CD4-positive, alpha-beta T cell treated with Interleukin-21 for 1 hour (primary cell): Measurements from ENCODE around the gene OR4M1.
"Not testable (repeated sequence)": the region's sequence is repeated elsewhere in the genome, so short reads cannot be mapped to it uniquely, and the experiment has no call there.

Source experiments
- DNase-seq: peaks from one replicate; pipeline ENCODE4 v3.0.0-alpha.2; 2020

The OR4M1 gene, protein sequence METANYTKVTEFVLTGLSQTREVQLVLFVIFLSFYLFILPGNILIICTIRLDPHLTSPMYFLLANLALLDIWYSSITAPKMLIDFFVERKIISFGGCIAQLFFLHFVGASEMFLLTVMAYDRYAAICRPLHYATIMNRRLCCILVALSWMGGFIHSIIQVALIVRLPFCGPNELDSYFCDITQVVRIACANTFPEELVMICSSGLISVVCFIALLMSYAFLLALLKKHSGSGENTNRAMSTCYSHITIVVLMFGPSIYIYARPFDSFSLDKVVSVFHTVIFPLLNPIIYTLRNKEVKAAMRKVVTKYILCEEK

DNA sequence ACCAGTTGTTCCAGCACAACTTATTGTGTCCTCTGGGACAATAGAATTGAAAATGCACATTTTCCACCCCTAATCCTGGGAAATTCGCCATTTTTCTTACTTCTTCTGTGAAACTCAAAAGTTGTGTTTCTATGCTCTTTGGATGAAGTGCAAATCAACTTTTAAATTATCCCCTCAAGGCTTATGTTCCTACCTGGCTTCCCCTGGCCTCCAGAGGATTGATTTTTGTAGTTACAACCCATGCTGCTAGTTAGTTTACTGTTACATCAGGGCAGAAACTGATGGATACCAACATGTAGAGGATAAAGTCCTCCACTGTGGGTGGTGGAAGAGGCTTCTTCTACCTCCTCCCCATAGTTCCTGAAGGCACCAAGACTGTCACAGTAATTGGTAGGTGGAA is at the start of gene OR4M1:
TSS of gene OR4M1 (plus strand) at position 301 of the 400 bp plus-strand sequence. CDS start 6,819 bp downstream, outside the sequence.
- DNase-seq, result not testable (repeated sequence)

GRCh38 chr14:19729359-19729758 is 43.9 kb upstream of the OR4M1 start:
- no peak for DNase-seq

- DNase-seq, result no peak
Measured at GRCh38 chr14:19729763-19730162, 43.5 kb upstream of the OR4M1 start.

DNA sequence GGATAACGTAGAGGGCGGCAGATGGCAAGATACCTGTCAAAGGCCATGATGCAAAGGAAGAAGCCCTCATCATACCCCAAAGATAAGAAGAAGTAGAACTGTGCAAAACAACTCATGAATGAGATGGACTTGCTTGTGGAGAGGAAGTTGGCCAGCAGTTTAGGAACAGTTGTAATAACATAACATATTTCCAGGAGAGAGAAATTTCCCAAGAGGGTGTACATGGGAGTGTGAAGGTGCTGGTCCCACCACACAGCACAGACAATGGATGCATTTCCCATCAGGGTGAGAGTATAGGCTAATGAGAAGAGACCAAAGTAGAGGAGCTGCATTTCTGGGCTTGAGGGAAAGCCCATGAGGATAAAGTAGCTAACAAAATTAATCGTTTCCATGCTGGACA is 39.4 kb upstream of the OR4M1 start:
- not testable (repeated sequence) for DNase-seq

DNA sequence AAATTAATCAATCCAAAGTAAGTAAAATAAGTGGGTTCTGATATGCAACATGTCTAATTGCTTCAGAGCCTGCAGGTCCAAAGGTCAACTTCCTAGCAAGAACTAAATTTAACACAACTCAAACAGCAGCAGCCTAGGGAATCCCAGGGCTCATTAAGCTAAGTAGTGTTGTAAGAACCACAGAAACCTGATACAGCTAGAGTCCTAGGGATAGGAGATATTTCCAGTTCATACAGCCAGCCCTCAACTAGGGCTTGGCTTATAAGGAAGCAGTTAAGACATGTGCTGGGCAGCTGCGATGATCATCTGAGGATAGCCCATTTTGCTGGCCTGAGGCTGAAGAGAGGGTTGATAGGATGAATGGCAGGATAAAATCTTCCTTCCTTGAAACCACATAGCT is 30.0 kb upstream of the OR4M1 start, which contains the start of gene OR4Q3:
TSS of gene OR4Q3 (plus strand) at position 316 of the 400 bp plus-strand sequence.
- DNase-seq, result no peak

- not testable (repeated sequence) for DNase-seq
Measured at GRCh38 chr14:19752316-19752715, 21.0 kb upstream of the OR4M1 start.

DNA sequence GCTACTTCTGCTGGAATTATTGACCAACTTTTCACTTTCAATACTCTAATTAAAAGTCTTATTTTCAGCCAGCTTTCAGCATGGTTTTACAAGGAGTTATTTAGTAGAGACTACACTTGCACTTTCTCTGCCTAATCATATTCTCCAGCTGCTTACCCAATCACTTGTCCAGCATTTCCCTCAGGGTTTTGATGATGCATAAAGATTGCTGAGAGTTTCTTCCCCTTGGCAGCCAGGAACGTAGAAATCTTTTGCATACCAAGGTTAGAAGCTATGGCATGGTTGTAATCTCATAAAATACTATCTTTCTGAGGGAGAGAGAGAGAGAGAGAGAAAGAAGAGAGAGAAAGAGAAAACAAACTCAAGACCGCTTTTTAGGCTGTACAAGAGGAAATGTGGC is 19.1 kb upstream of the OR4M1 start:
- no peak for DNase-seq

DNA sequence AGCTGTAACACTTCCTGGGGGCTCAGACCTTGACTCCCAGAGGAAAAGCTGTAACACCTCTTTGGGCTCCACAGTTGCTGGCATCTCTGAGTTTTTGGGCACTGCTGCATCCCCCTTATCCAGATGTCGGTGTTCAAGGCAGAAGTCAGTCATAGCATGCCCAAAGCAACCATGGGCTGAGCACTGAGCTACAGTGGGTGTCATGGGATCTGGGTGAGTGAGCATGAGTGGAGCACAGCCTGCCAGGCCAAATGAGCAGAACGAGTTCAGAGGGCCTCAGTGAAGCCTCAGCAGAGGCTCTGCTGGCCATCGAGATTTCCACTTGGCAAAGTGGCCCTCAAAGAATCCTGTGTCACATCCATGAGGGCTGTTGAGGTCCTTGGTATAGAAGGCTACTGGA is 1.8 kb upstream of the OR4M1 start:
- DNase-seq, result not testable (repeated sequence)

DNA sequence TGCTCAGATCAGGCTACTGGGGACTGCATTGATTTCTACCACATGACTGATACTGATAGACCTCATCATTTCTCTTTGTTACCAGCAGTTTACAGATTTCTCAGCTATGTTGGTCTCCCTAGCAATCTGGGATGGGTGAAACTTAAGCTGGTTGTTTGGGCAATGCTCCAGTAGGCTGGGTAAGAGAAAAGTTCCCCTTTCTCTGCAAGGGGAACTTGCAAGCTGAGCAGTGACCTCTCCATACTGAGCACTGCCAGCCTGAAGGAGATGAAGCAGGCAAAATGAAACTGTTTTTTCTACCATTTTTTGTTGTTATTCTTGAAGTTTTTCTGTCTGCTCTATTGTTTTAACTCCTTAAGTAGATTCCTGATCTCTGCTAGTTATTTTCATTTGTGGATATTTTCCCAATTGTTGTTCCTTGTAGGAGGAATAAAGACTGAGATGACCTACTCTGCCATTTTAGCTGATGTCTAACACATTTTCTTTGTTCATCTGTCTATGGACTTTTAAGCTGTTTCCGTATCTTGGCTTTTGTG is 1.3 kb upstream of the OR4M1 start:
- DNase-seq, result no peak

DNA sequence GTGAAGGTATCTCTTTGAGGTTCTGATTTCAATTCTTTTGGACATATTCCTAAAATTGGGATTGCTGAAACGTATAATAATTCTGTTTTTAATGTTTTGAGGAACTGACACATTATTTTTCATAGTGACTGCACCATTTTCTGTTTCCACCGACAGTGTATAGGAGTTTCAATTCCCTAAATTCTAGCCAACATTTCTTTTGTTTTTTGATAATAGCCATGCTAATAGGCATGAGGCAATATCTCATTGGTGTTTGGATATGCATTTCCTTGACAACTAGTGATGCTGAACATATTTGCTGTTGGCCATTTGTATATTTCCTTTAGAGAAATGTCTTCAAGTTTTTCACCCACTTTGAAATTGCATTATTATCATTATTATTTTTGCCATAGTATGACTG is 850 bp upstream of the OR4M1 start:
- DNase-seq, result not testable (repeated sequence)

GRCh38 chr14:19775587-19775986 is 2.3 kb downstream of the OR4M1 start:
- DNase-seq, result no peak

GRCh38 chr14:19785848-19786247 is 12.5 kb downstream of the OR4M1 start:
- not testable (repeated sequence) for DNase-seq

DNA sequence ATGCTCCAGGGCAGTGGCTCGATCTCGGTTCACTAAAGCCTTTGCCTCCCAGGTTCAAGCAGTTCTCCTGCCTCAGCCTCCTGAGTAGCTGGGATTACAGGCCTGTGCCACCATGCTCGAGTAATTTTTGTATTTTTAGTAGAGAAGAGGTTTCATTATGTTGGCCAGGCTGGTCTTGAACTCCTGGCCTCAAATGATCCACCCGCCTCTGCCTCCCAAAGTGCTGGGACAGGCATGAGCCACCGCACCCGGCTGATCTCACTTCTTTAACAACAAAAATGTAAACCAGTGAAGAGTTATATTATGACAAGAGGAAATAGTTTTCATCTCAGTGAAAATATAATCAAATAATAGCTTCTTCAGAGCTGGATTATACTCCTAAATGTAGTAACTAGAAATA is 14.0 kb downstream of the OR4M1 start:
- not testable (repeated sequence) for DNase-seq

- not testable (repeated sequence) for DNase-seq
Measured at GRCh38 chr14:19788150-19788549, 14.8 kb downstream of the OR4M1 start.

DNA sequence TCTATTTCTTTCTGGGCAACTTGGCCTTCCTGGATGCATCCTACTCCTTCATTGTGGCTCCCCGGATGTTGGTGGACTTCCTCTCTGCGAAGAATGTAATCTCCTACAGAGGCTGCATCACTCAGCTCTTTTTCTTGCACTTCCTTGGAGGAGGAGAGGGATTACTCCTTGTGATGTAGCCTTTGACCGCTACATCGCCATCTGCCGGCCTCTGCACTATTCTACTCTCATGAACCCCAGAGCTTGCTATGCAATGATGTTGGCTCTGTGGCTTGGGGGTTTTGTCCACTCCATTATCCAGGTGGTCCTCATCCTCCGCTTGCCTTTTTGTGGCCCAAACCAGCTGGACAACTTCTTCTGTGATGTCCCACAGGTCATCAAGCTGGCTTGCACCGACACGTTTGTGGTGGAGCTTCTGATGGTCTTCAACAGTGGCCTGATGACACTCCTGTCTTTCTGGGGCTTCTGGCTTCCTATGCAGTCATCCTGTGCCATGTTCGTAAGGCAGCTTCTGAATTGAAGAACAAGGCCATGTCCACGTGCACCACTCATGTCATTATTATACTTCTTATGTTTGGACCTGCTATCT is 23.3 kb downstream of the OR4M1 start:
- DNase-seq, result not testable (repeated sequence)

DNA sequence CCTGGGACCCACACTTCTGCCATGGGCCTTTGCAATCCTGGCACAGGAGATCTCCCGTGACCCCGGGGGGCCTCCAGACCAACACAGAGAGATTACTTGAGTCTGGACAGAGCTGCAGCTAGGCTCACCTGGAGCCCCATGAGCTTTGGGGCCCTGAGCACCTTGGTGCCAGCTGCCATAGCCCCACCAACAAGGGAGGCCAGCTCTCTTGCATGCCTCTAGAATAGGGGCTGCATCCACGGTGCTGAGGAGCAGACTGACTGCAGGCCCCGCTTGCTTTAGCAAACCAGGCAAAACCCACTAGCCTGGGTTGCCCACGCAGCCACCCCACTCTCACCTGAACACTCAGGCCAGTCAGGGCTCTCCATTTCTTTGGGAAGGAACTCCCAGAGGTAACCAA is 26.6 kb downstream of the OR4M1 start:
- DNase-seq, result no peak

DNA sequence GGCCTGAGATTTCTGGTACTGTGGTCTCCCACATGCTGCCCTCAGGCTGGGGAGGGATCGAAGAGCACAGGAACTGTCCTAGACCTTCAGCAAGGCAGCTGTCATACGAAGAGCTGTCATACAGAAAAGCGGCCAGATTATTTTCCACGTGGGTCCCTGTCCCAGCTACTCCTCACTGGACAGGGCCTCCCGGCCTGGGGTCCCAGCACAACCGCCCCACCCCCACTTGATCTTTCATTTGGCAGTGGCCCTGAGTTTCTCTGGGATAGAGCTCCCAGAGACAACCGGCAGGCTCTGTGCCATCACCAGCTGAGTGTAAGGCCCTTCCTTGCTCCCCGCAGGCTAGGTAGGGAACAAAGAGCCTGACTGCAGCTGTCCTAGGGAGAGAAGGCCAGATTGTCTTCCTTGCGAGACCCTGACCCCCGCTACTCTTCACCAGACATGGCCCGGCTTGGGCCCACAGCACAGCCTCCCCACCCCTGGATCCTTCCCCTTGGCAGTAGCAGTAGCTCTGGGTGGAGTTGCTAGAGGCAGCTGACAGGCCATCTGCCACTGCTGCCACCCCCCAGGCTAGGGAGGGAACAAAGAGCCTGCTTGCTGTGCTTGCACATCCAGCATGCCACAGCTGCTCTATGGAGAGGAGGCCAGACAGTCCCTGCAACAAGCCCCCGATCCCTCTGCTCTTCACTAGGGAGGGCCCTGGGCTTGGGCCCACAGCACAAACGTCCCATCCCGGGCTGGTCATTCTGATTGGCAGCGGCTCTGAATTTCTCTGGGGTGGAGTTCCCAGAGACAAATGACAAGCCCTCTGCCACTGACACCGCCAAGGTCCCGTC is 27.2 kb downstream of the OR4M1 start:
- DNase-seq, result no peak

- DNase-seq, result no peak
Measured at GRCh38 chr14:19801118-19801464, 27.8 kb downstream of the OR4M1 start.

GRCh38 chr14:19803470-19803869 is 30.2 kb downstream of the OR4M1 start, which contains the start of gene OR4N2:
TSS of gene OR4N2 (plus strand) at chr14:19803770. CDS start at chr14:19827449, 23,679 bp downstream.
- DNase-seq, result not testable (repeated sequence)

GRCh38 chr14:19813171-19813920 is 40.0 kb downstream of the OR4M1 start:
- DNase-seq, result not testable (repeated sequence)

- DNase-seq, result not testable (repeated sequence)
Measured at GRCh38 chr14:19819879-19820278, 46.6 kb downstream of the OR4M1 start.

GRCh38 chr14:19821016-19821415 is 47.7 kb downstream of the OR4M1 start:
- not testable (repeated sequence) for DNase-seq
